HCT116 (cell line): ENCODE measurements around the gene SLC44A4. TPM values are rescaled to one million over a fixed set of nuclear protein-coding genes. Genes with fewer than 3 reads are reported as not detected.

Experiments
- ATAC-seq: fragments of 200-7000 bp; cut with Tn5 transposase; 2 replicates; pipeline ENCODE4 v1.9.1; 2020; ENCODE audit warnings: mild to moderate bottlenecking, moderate library complexity
- BruUV-seq: library from RNA; stranded (reverse); fragments of 400-500 nt; replicated peaks from 2 replicates; lab custom pipeline; 2021; lab: Mats Ljungman, UMichigan
- CTCF ChIA-PET: fragments of 300-600 bp; sonication (Branson Sonifier 250); formaldehyde crosslinking; loops from one replicate; lab custom pipeline; 2021; ENCODE audit warnings: antibody characterized with exemption; lab: Charles Lee
- POLR2A ChIA-PET: fragments of 300-600, 350-600 bp; sonication (Branson Sonifier 250); formaldehyde crosslinking; loops from one replicate; lab custom pipeline; 2021; ENCODE audit warnings: antibody characterized with exemption; lab: Charles Lee
- RAD21 ChIA-PET, 2 experiments: fragments of 300-600 bp; sonication (Branson Sonifier 250); formaldehyde crosslinking; loops; one replicate each; lab custom pipeline; 2023; ENCODE audit warnings: low total read pairs in 2 of 2; ENCODE audit not compliant: uncharacterized antibody in 2 of 2, unreplicated experiment in 2 of 2, low non-redundant PET in 1 of 2; lab: Charles Lee
- DNase-seq: peaks from one replicate; pipeline ENCODE4 v3.0.0-alpha.2; 2010; ENCODE audit warnings: low read depth, low spot score
- H2AFZ ChIP-seq: fragments of 200-600 bp; shearing (Covaris generic), sonication (generic); 2 replicates; pipeline ENCODE4 v1.6.1; 2017; ENCODE audit warnings: low read depth, mixed run types, mixed read lengths, antibody characterized with exemption, low read length; ENCODE audit not compliant: poor library complexity, severe bottlenecking
- H3K27ac ChIP-seq: 2 replicates; pipeline ENCODE4 v1.5.1; 2012; ENCODE audit warnings: low read depth, low read length
- H3K27me3 ChIP-seq: fragments of 200-600 bp; sonication (generic); 2 replicates; pipeline ENCODE4 v1.6.1; 2016; ENCODE audit warnings: mixed run types, low read length, mixed read lengths; ENCODE audit not compliant: insufficient read depth
- H3K36me3 ChIP-seq, 2 experiments: fragments of 200-500 bp in 1 of 2; fragments of 200-600 bp in 1 of 2; sonication (Bioruptor generic) in 1 of 2; sonication (generic) in 1 of 2; 2 replicates each; pipeline versions ENCODE4 v1.5.1 to v1.6.1; 2014 to 2016; ENCODE audit warnings: low read length in 2 of 2, inconsistent platforms in 1 of 2, mixed read lengths in 1 of 2, mixed run types in 1 of 2; ENCODE audit not compliant: insufficient read depth in 2 of 2, control insufficient read depth in 1 of 2
- H3K4me1 ChIP-seq, 2 experiments: fragments of 200-600 bp in 1 of 2; sonication (generic) in 1 of 2; 2 replicates each; pipeline versions ENCODE4 v1.5.1 to v1.6.1; 2012 to 2017; ENCODE audit warnings: low read length in 2 of 2, inconsistent platforms in 1 of 2, mild to moderate bottlenecking in 1 of 2, mixed read lengths in 1 of 2, mixed run types in 1 of 2, moderate library complexity in 1 of 2; ENCODE audit not compliant: insufficient read depth in 2 of 2, control insufficient read depth in 1 of 2
- H3K4me2 ChIP-seq: fragments of 200-600 bp; sonication (generic); 2 replicates; pipeline ENCODE4 v1.6.1; 2017; ENCODE audit warnings: mixed run types, low read length, mixed read lengths
- H3K4me3 ChIP-seq, 2 experiments: fragments of 200-600 bp in 1 of 2; sonication (generic) in 1 of 2; replicated peaks in 1 of 2; 2 replicates each; pipeline ENCODE4 v1.5.1; 2011 to 2016; ENCODE audit warnings: low read length in 2 of 2, control low read depth in 1 of 2, low read depth in 1 of 2, mild to moderate bottlenecking in 1 of 2, mixed read lengths in 1 of 2, mixed run types in 1 of 2
- H3K79me2 ChIP-seq: fragments of 200-600 bp; sonication (generic); 2 replicates; pipeline ENCODE4 v1.6.1; 2017; ENCODE audit warnings: mild to moderate bottlenecking, mixed run types, low read length, moderate library complexity, mixed read lengths; ENCODE audit not compliant: insufficient read depth
- H3K9ac ChIP-seq: fragments of 200-600 bp; sonication (generic); 2 replicates; pipeline ENCODE4 v1.6.1; 2016; ENCODE audit warnings: low read length, mixed read lengths
- H3K9me2 ChIP-seq: fragments of 200-600 bp; sonication (generic), shearing (Covaris generic); 2 replicates; pipeline ENCODE4 v1.6.1; 2017; ENCODE audit warnings: mixed run types, mild to moderate bottlenecking, moderate library complexity; ENCODE audit not compliant: insufficient read depth
- H3K9me3 ChIP-seq, 2 experiments: fragments of 200-500 bp in 1 of 2; fragments of 200-600 bp in 1 of 2; sonication (Bioruptor generic) in 1 of 2; sonication (generic) in 1 of 2; 2 replicates each; pipeline ENCODE4 v1.6.1; 2014 to 2017; ENCODE audit warnings: low read length in 2 of 2, mixed read lengths in 2 of 2, inconsistent platforms in 1 of 2, low read depth in 1 of 2, mild to moderate bottlenecking in 1 of 2, mixed run types in 1 of 2, moderate library complexity in 1 of 2; ENCODE audit not compliant: control insufficient read depth in 1 of 2, insufficient read depth in 1 of 2
- H4K20me1 ChIP-seq: fragments of 200-600 bp; sonication (generic), shearing (Covaris generic); 2 replicates; pipeline ENCODE4 v1.6.1; 2017; ENCODE audit warnings: mixed run types, mild to moderate bottlenecking, moderate library complexity; ENCODE audit not compliant: insufficient read depth
- ATF3 ChIP-seq: IDR thresholded peaks from 2 replicates; pipeline ENCODE4 v1.6.1; 2012
- CBX3 ChIP-seq: IDR thresholded peaks from 2 replicates; pipeline ENCODE4 v1.6.1; 2012; ENCODE audit warnings: low read depth
- CEBPB ChIP-seq: IDR thresholded peaks from 2 replicates; pipeline ENCODE4 v1.6.1; 2012; ENCODE audit warnings: low read depth
- CTCF ChIP-seq, 3 experiments: fragments of 200-600 bp in 1 of 3; sonication (generic) in 1 of 3; IDR thresholded peaks in 2 of 3; conservative IDR thresholded peaks in 1 of 3; 2 replicates each; pipeline ENCODE4 v1.5.1; 2012 to 2017; ENCODE audit warnings: low read depth in 2 of 3, low read length in 2 of 3, antibody characterized with exemption in 1 of 3, borderline replicate concordance in 1 of 3, control low read depth in 1 of 3, mild to moderate bottlenecking in 1 of 3, mixed read lengths in 1 of 3, mixed run types in 1 of 3, moderate library complexity in 1 of 3; ENCODE audit not compliant: insufficient read depth in 1 of 3
- EGR1 ChIP-seq: IDR thresholded peaks from 2 replicates; pipeline ENCODE4 v1.6.1; 2012; ENCODE audit warnings: low read depth
- EZH2 ChIP-seq: fragments of 200-600 bp; sonication (generic); IDR thresholded peaks from 2 replicates; pipeline ENCODE4 v1.6.1; 2017; ENCODE audit warnings: antibody characterized with exemption, mixed run types
- EZH2phosphoT487 ChIP-seq: fragments of 200-600 bp; IDR thresholded peaks from 2 replicates; pipeline ENCODE4 v1.6.1; 2018; ENCODE audit warnings: antibody characterized with exemption, borderline replicate concordance
- FOSL1 ChIP-seq: IDR thresholded peaks from 2 replicates; pipeline ENCODE4 v1.6.1; 2012; ENCODE audit warnings: low read depth
- JUND ChIP-seq: IDR thresholded peaks from 2 replicates; pipeline ENCODE4 v1.6.1; 2012
- POLR2A ChIP-seq: IDR thresholded peaks from 2 replicates; pipeline ENCODE4 v1.7.0; 2011; ENCODE audit warnings: borderline replicate concordance; ENCODE audit not compliant: insufficient read depth, insufficient read length; ENCODE audit errors: extremely low read depth
- SIN3A ChIP-seq: IDR thresholded peaks from 2 replicates; pipeline ENCODE4 v1.6.1; 2012; ENCODE audit warnings: low read depth
- SRF ChIP-seq: IDR thresholded peaks from 2 replicates; pipeline ENCODE4 v1.6.1; 2012; ENCODE audit warnings: low read depth
- TCF7L2 ChIP-seq: IDR thresholded peaks from 2 replicates; pipeline ENCODE4 v1.7.0; 2011; ENCODE audit warnings: borderline replicate concordance, inconsistent platforms; ENCODE audit not compliant: insufficient read depth, insufficient read length; ENCODE audit errors: extremely low read depth
- YY1 ChIP-seq: IDR thresholded peaks from 2 replicates; pipeline ENCODE4 v1.6.1; 2011; ENCODE audit warnings: low read length, low read depth, moderate library complexity, mild to moderate bottlenecking; ENCODE audit not compliant: insufficient replicate concordance; ENCODE audit errors: extremely low read depth
- ZBTB33 ChIP-seq: IDR thresholded peaks from 2 replicates; pipeline ENCODE4 v1.6.1; 2011; ENCODE audit warnings: mild to moderate bottlenecking, low read length, moderate library complexity; ENCODE audit not compliant: insufficient replicate concordance; ENCODE audit errors: extremely low read depth
- intact Hi-C: fragments of 100-400 bp; cut with micrococcal nuclease; formaldehyde crosslinking; loops from 2 replicates; pipeline ENCODE4 v1.10.0; 2022
- total RNA-seq: library from RNA; stranded (reverse); gene quantifications from one replicate; pipeline ENCODE4 v1.2.1, GENCODE V29; 2021; ENCODE audit not compliant: unreplicated experiment

Gene SLC44A4
- total RNA-seq, 1 experiment from 2014 or later, result 0.74 TPM

- no TSS peak for BruUV-seq
- intact Hi-C loops, result no loop called here
- ChIA-PET CTCF (no interaction called here), RAD21 (no interaction called here), POLR2A (interaction anchor here (1.9 kb wide), 1 partner anchor 12 kb away, joined by 4 read pairs; the partner anchor contains the start of gene NEU1)
- Histone ChIP-seq H3K4me2 (no peak overlapping the region), H3K36me3 (peaks cover 1 to 4% of the 10 kb centered on the region in 2 experiments; a peak in 1 of 4 replicates), H3K9ac (no peak overlapping the region), H4K20me1 (no peaks in the 10 kb centered on the region), H3K27ac (no peak overlapping the region), H3K27me3 (no peaks in the 10 kb centered on the region), H3K4me3 (no peak overlapping the region), H2AFZ (no peak overlapping the region), H3K4me1 (peaks cover 6% of the 10 kb centered on the region in 2 experiments; a peak in 3 of 4 replicates), H3K79me2 (no peaks in the 10 kb centered on the region), H3K9me2 (no peaks in the 10 kb centered on the region), H3K9me3 (no peaks in the 10 kb centered on the region)
- ATAC-seq, result no peak
- DNase-seq, result no peak
- no peak for TF ChIP-seq CTCF (IDR thresholded peaks at IDR 0.05 in 2 of 3, conservative IDR thresholded peaks at IDR 0.05 in 1 of 3; ENCODE audit: borderline replicate concordance in 1 of 3, insufficient read depth in 1 of 3, low read depth in 2 of 3, low read length in 2 of 3)
Observed at GRCh38 chr6:31874836-31875572, 3.8 kb downstream of the SLC44A4 start.

- DNase-seq (no peak), ATAC-seq (no peak)
- Histone ChIP-seq H3K9me2 (no peaks in the 10 kb centered on the region), H3K27me3 (no peaks in the 10 kb centered on the region), H3K9ac (no peak overlapping the region), H3K4me3 (no peak overlapping the region), H3K4me2 (no peak overlapping the region), H3K4me1 (peaks cover 6% of the 10 kb centered on the region in 2 experiments; a peak in 3 of 4 replicates), H4K20me1 (no peaks in the 10 kb centered on the region), H3K79me2 (no peaks in the 10 kb centered on the region), H3K27ac (no peak overlapping the region), H2AFZ (no peak overlapping the region), H3K9me3 (no peaks in the 10 kb centered on the region), H3K36me3 (no peaks in the 10 kb centered on the region)
- POLR2A ChIA-PET, result interaction anchor here (0.8 kb wide), 1 partner anchor 11 kb away, joined by 3 read pairs; the partner anchor contains the start of gene NEU1
- CTCF ChIA-PET, result no interaction called here
- intact Hi-C loops, result no loop called here
- RAD21 ChIA-PET, result no interaction called here
- BruUV-seq, result no TSS peak
- no peak for TF ChIP-seq TCF7L2
- no peak for TF ChIP-seq EZH2
- TF ChIP-seq SRF, result no peak
- TF ChIP-seq YY1, result no peak
- TF ChIP-seq FOSL1, result no peak
- TF ChIP-seq ATF3, result no peak
- no peak for TF ChIP-seq ZBTB33
- TF ChIP-seq EZH2phosphoT487, result no peak
- no peak for TF ChIP-seq SIN3A
- TF ChIP-seq CBX3, result no peak
- no peak for TF ChIP-seq POLR2A
- no peak for TF ChIP-seq JUND
- TF ChIP-seq CEBPB, result no peak
- no peak for TF ChIP-seq EGR1
Observed at GRCh38 chr6:31874084-31874670, 4.6 kb downstream of the SLC44A4 start.
